Measurements from ENCODE around the gene PHOX2A. TPM values are rescaled to one million over a fixed set of nuclear protein-coding genes. Genes with fewer than 3 reads are reported as not detected.

The PHOX2A gene
- total and polyA plus RNA-seq, 12 donors: not detected

DNA sequence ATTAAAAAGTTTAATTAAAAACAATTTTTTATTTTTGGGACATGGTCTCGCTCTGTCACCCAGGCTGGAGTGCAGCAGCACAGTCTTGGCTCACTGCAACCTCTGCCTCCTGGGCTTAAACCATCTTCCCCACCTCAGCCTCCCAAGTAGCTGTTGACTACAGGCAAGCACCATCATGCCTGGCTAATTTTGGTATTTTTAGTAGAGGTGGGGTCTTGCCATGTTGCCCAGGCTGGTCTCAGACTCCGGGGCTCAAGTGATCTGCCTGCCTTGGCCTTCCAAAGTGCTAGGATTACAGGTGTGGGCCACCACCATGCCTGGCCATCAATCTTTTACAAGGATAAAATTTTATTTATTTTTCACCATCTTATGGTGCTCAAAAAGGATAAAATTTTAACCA lies 43.3 kb upstream of the PHOX2A start:
- H3K9me3 ChIP-seq: no peaks in the 10 kb centered on the region
- TF ChIP-seq, protein P1, sequence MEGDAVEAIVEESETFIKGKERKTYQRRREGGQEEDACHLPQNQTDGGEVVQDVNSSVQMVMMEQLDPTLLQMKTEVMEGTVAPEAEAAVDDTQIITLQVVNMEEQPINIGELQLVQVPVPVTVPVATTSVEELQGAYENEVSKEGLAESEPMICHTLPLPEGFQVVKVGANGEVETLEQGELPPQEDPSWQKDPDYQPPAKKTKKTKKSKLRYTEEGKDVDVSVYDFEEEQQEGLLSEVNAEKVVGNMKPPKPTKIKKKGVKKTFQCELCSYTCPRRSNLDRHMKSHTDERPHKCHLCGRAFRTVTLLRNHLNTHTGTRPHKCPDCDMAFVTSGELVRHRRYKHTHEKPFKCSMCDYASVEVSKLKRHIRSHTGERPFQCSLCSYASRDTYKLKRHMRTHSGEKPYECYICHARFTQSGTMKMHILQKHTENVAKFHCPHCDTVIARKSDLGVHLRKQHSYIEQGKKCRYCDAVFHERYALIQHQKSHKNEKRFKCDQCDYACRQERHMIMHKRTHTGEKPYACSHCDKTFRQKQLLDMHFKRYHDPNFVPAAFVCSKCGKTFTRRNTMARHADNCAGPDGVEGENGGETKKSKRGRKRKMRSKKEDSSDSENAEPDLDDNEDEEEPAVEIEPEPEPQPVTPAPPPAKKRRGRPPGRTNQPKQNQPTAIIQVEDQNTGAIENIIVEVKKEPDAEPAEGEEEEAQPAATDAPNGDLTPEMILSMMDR (IDR thresholded peaks at IDR 0.05): no peak
- no peak overlapping the region for H3K27ac ChIP-seq
- peaks cover 0 to 34% (median 19%) of the 10 kb centered on the region in 7 donors for H3K27me3 ChIP-seq
- peaks cover 0 to 2% (median 0%) of the 10 kb centered on the region in 9 donors for H3K36me3 ChIP-seq
- no peak for ATAC-seq
- WGBS, 2 donors: 93 to 95% methylated on average over 2 of the region's 2 CpGs
- intact Hi-C loops (cut with DNase I): loop anchor here in 1 of 10 donors (5.0 kb wide), 1 partner anchor 130 kb away; no protein-coding TSS in a partner anchor
- H3K4me1 ChIP-seq: no peaks in the 10 kb centered on the region
- no peak for DNase-seq
- no peak overlapping the region for H3K4me3 ChIP-seq

DNA sequence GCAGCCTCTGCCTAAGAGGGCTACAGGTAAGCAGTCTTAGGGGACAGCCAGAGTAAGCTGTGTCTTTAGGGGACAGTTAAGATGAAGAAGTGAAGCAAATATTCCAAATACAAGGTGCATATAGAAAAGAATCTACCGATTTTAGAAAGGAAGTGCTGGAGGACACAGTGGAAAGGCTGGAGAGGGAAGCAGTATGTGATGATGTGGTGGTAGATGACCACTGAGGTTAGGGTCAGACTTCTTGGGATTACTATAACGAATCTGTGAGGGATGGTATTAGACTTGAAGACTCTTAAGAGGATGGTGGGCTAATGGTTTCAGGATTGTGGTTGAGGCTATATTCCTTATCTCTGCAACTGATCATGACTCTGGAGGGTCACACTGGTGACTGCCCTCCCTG lies 40.0 kb upstream of the PHOX2A start:
- ATAC-seq (no peak), DNase-seq (no peak)
- WGBS, 2 donors: 65 to 73% methylated on average over 2 of the region's 2 CpGs
- Histone ChIP-seq H3K4me1 (no peaks in the 10 kb centered on the region), H3K27ac (no peak overlapping the region), H3K36me3 (no peaks in the 10 kb centered on the region), H3K4me3 (no peak overlapping the region), H3K27me3 (peaks cover 0 to 41% (median 22%) of the 10 kb centered on the region in 7 donors), H3K9me3 (no peaks in the 10 kb centered on the region)
- TF ChIP-seq, protein P1 (IDR thresholded peaks at IDR 0.05): no peak
- intact Hi-C loops (cut with DNase I): no loop called here

DNA sequence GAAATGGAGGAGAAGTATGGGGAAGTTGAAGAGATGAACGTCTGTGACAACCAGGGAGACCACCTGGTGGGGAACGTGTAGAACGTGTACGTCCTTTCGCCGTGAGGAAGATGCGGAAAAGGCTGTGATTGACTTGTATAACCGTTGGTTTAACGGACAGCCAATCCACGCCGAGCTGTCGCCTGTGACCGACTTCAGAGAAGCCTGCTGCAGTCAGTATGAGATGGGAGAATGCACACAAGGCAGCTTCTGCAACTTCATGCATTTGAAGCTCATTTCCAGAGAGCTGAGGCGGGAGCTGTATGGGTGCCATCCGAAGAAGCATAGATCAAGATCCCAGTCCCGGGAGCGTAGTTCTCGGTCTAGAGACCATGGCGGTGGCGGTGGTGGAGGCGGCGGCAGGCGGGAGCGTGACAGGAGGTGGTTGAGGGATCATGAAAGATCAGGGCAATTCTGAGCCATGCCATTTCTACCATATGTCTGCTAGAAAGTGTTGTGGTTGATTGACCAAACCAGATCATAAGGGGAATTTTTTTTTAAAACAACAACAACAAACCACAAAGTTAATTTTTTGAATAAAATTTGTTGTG lies 36.8 kb upstream of the PHOX2A start:
- TF ChIP-seq, protein P1 (IDR thresholded peaks at IDR 0.05): no peak
- 92 to 96% methylated on average over 24 of the region's 24 CpGs for WGBS, 2 donors
- Histone ChIP-seq H3K27me3 (peaks cover 0 to 49% (median 22%) of the 10 kb centered on the region in 7 donors), H3K4me1 (no peaks in the 10 kb centered on the region), H3K27ac (no peak overlapping the region), H3K36me3 (no peaks in the 10 kb centered on the region), H3K9me3 (no peaks in the 10 kb centered on the region), H3K4me3 (no peak overlapping the region)
- intact Hi-C loops (cut with DNase I): no loop called here
- no peak for DNase-seq
- ATAC-seq: no peak

DNA sequence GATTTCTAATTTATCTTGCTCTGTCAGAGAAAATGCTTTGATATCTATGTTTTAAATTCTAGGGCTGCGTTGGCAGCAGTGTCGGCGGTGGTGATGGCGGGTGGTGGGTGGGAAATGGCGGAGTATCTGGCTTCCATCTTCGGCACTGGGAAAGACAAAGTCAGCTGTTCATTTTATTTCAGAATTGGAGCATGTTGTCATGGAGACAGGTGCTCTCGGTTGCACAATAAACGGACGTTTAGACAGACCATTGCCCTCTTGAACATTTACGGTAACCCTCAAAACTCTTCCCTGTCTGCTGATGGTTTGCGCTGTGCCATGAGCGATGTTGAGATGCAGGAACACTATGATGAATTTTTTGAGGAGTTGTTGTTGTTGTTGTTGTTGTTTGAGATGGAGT lies 36.1 kb upstream of the PHOX2A start:
- H3K36me3 ChIP-seq: no peaks in the 10 kb centered on the region
- H3K4me1 ChIP-seq: no peaks in the 10 kb centered on the region
- WGBS, 2 donors: 92 to 95% methylated on average over 12 of the region's 12 CpGs
- ATAC-seq: no peak
- no peaks in the 10 kb centered on the region for H3K9me3 ChIP-seq
- no peak for DNase-seq
- no peak overlapping the region for H3K4me3 ChIP-seq
- no peak overlapping the region for H3K27ac ChIP-seq
- peaks cover 0 to 47% (median 22%) of the 10 kb centered on the region in 7 donors for H3K27me3 ChIP-seq
- intact Hi-C loops (cut with DNase I): no loop called here
- TF ChIP-seq, protein P1 (IDR thresholded peaks at IDR 0.05): no peak
